ENCODE data around the gene DMRT3.

Gene DMRT3

GRCh38 chr9:1034271-1034670 is 57.8 kb downstream of the DMRT3 start:
- in situ Hi-C loops (cut with MboI; ENCODE audit: low pct_unique_long_range_greater_than_20kb, low sequenced_read_pairs) = no loop called here
- no peak for DNase-seq

- in situ Hi-C loops (cut with MboI; ENCODE audit: low pct_unique_long_range_greater_than_20kb, low sequenced_read_pairs) = no loop called here
- DNase-seq = no peak
Observed at GRCh38 chr9:1039589-1039988, 63.1 kb downstream of the DMRT3 start.
